Measurements from ENCODE around the gene BBS7. TPM values are rescaled to one million over a fixed set of nuclear protein-coding genes. Genes with fewer than 3 reads are reported as not detected.

The BBS7 gene
- total and polyA plus RNA-seq, 9 of the 15 experiments (the other 6 are each of a cell fraction or from before 2014, with no cell fraction given), result 13.4 to 25.8 (median 16.4) TPM

- 76% methylated on average over 1 of the region's 1 CpG for WGBS (ENCODE audit: insufficient coverage, low coverage, missing lambda C conversion rate)
- H3K79me2 ChIP-seq (ENCODE audit: control insufficient read depth, insufficient read depth, low read length), result peaks cover 53% of the 10 kb centered on the region
- no peak overlapping the region for H2AFZ ChIP-seq (ENCODE audit: low read depth, low read length)
- no peaks in the 10 kb centered on the region for H3K9me1 ChIP-seq (ENCODE audit: control insufficient read depth, insufficient read depth, low read length)
- no peaks in the 10 kb centered on the region for H3K27me3 ChIP-seq (ENCODE audit: control insufficient read depth in 2 of 2, insufficient read depth in 2 of 2, low read length in 2 of 2)
- in situ Hi-C loops (cut with MboI), result no loop called here
- intact Hi-C loops (cut with micrococcal nuclease), result no loop called here
- peaks cover 98% of the 10 kb centered on the region for H3K36me3 ChIP-seq (ENCODE audit: control insufficient read depth, insufficient read depth, low read length)
- peak; percentile 4; the same call in 2 of the 3 replicates for ATAC-seq
- no peak overlapping the region for H3K9ac ChIP-seq (ENCODE audit: insufficient read depth in 1 of 2, low read depth in 2 of 2, low read length in 2 of 2)
- no peak for DNase-seq (ENCODE audit: extremely low read depth in 1 of 4, low spot score in 3 of 4)
- CTCF ChIA-PET (ENCODE audit: low intra/inter-chr PET ratio), result no interaction called here
- H3K4me3 ChIP-seq, result no peak overlapping the region
- POLR2A ChIA-PET, result interaction anchor here (0.6 to 2.0 kb wide), 4 partner anchors 9 to 18 kb away, joined by 3 to 7 read pairs (median 3); no protein-coding TSS in a partner anchor
- FAIRE-seq, result no peak
- H4K20me1 ChIP-seq (replicated peaks; ENCODE audit: control insufficient read depth, insufficient read depth, low read length), result peaks cover 7% of the 10 kb centered on the region; the same call in 1 of the 2 replicates
- no peak overlapping the region for H3K4me2 ChIP-seq (ENCODE audit: insufficient read depth, low read length)
- BruUV-seq (replicated peaks), result no TSS peak
- H3K9me3 ChIP-seq (replicated peaks; ENCODE audit: control insufficient read depth, insufficient read depth, low read depth, low read length), result no peaks in the 10 kb centered on the region
- no peak overlapping the region for H3K27ac ChIP-seq (ENCODE audit: extremely low read depth, low read depth, low read length)
- H3K4me1 ChIP-seq (replicated peaks in 1 of 2; ENCODE audit: control insufficient read depth in 2 of 2, insufficient read depth in 2 of 2, low read length in 2 of 2), result peaks cover 0 to 9% of the 10 kb centered on the region in 2 experiments; a peak in 2 of 5 replicates
- TF ChIP-seq KDM1A (IDR thresholded peaks at IDR 0.05) (no peak), POLR2AphosphoS5 (IDR thresholded peaks at IDR 0.05; ENCODE audit: control insufficient read depth, insufficient read depth, low read depth, low read length) (peak; percentile 37; the same call in 1 of the 2 replicates), CTBP1 (IDR thresholded peaks at IDR 0.05; ENCODE audit: borderline replicate concordance) (no peak), HNRNPL (IDR thresholded peaks at IDR 0.05; ENCODE audit: low read depth, low read length) (no peak), HDAC1 (IDR thresholded peaks at IDR 0.05) (no peak), POLR2A (conservative IDR thresholded peaks at IDR 0.05) (peak; percentile 51), SOX6 (IDR thresholded peaks at IDR 0.05) (no peak), ZNF431 (CRISPR knock-in tag; IDR thresholded peaks at IDR 0.05) (no peak), POLR2H (tag; IDR thresholded peaks at IDR 0.05; ENCODE audit: low read depth) (no peak), ZNF23 (CRISPR knock-in tag; IDR thresholded peaks at IDR 0.05) (no peak)
- TF ChIP-seq, protein P1, sequence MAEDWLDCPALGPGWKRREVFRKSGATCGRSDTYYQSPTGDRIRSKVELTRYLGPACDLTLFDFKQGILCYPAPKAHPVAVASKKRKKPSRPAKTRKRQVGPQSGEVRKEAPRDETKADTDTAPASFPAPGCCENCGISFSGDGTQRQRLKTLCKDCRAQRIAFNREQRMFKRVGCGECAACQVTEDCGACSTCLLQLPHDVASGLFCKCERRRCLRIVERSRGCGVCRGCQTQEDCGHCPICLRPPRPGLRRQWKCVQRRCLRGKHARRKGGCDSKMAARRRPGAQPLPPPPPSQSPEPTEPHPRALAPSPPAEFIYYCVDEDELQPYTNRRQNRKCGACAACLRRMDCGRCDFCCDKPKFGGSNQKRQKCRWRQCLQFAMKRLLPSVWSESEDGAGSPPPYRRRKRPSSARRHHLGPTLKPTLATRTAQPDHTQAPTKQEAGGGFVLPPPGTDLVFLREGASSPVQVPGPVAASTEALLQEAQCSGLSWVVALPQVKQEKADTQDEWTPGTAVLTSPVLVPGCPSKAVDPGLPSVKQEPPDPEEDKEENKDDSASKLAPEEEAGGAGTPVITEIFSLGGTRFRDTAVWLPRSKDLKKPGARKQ (CRISPR knock-in tag; IDR thresholded peaks at IDR 0.05), result no peak
- TF ChIP-seq, protein P2, sequence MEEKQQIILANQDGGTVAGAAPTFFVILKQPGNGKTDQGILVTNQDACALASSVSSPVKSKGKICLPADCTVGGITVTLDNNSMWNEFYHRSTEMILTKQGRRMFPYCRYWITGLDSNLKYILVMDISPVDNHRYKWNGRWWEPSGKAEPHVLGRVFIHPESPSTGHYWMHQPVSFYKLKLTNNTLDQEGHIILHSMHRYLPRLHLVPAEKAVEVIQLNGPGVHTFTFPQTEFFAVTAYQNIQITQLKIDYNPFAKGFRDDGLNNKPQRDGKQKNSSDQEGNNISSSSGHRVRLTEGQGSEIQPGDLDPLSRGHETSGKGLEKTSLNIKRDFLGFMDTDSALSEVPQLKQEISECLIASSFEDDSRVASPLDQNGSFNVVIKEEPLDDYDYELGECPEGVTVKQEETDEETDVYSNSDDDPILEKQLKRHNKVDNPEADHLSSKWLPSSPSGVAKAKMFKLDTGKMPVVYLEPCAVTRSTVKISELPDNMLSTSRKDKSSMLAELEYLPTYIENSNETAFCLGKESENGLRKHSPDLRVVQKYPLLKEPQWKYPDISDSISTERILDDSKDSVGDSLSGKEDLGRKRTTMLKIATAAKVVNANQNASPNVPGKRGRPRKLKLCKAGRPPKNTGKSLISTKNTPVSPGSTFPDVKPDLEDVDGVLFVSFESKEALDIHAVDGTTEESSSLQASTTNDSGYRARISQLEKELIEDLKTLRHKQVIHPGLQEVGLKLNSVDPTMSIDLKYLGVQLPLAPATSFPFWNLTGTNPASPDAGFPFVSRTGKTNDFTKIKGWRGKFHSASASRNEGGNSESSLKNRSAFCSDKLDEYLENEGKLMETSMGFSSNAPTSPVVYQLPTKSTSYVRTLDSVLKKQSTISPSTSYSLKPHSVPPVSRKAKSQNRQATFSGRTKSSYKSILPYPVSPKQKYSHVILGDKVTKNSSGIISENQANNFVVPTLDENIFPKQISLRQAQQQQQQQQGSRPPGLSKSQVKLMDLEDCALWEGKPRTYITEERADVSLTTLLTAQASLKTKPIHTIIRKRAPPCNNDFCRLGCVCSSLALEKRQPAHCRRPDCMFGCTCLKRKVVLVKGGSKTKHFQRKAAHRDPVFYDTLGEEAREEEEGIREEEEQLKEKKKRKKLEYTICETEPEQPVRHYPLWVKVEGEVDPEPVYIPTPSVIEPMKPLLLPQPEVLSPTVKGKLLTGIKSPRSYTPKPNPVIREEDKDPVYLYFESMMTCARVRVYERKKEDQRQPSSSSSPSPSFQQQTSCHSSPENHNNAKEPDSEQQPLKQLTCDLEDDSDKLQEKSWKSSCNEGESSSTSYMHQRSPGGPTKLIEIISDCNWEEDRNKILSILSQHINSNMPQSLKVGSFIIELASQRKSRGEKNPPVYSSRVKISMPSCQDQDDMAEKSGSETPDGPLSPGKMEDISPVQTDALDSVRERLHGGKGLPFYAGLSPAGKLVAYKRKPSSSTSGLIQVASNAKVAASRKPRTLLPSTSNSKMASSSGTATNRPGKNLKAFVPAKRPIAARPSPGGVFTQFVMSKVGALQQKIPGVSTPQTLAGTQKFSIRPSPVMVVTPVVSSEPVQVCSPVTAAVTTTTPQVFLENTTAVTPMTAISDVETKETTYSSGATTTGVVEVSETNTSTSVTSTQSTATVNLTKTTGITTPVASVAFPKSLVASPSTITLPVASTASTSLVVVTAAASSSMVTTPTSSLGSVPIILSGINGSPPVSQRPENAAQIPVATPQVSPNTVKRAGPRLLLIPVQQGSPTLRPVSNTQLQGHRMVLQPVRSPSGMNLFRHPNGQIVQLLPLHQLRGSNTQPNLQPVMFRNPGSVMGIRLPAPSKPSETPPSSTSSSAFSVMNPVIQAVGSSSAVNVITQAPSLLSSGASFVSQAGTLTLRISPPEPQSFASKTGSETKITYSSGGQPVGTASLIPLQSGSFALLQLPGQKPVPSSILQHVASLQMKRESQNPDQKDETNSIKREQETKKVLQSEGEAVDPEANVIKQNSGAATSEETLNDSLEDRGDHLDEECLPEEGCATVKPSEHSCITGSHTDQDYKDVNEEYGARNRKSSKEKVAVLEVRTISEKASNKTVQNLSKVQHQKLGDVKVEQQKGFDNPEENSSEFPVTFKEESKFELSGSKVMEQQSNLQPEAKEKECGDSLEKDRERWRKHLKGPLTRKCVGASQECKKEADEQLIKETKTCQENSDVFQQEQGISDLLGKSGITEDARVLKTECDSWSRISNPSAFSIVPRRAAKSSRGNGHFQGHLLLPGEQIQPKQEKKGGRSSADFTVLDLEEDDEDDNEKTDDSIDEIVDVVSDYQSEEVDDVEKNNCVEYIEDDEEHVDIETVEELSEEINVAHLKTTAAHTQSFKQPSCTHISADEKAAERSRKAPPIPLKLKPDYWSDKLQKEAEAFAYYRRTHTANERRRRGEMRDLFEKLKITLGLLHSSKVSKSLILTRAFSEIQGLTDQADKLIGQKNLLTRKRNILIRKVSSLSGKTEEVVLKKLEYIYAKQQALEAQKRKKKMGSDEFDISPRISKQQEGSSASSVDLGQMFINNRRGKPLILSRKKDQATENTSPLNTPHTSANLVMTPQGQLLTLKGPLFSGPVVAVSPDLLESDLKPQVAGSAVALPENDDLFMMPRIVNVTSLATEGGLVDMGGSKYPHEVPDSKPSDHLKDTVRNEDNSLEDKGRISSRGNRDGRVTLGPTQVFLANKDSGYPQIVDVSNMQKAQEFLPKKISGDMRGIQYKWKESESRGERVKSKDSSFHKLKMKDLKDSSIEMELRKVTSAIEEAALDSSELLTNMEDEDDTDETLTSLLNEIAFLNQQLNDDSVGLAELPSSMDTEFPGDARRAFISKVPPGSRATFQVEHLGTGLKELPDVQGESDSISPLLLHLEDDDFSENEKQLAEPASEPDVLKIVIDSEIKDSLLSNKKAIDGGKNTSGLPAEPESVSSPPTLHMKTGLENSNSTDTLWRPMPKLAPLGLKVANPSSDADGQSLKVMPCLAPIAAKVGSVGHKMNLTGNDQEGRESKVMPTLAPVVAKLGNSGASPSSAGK (IDR thresholded peaks at IDR 0.05), result no peak
These were observed 52.6 kb downstream of the BBS7 start for GRCh38 chr4:121817701-121818100.
